ENCODE measurements around the gene MRPL52. TPM values are rescaled to one million over a fixed set of nuclear protein-coding genes. Genes with fewer than 3 reads are reported as not detected.
"Not testable (repeated sequence)": the region's sequence is repeated elsewhere in the genome, so short reads cannot be mapped to it uniquely, and the experiment has no call there.

Gene MRPL52
- total and polyA plus RNA-seq, 12 donors = 58.3 to 390 (median 111) TPM

GRCh38 chr14:22854963-22855724 lies 25.5 kb downstream of the MRPL52 start:
- Histone ChIP-seq H3K4me1 (replicated peaks in 1 of 2) (peaks cover 5 to 26% of the 10 kb centered on the region in 2 donors), H3K27me3 (no peaks in the 10 kb centered on the region), H3K9me3 (replicated peaks in 1 of 3) (no peaks in the 10 kb centered on the region), H3K36me3 (replicated peaks in 1 of 2) (no peaks in the 10 kb centered on the region), H3K4me3 (no peak overlapping the region), H3K27ac (no peak overlapping the region)
- WGBS, 4 donors = 89 to 90% (median 89%) methylated on average over 6 to 8 of the region's 8 CpGs
- no peak for DNase-seq
- TF ChIP-seq CTCF (IDR thresholded peaks at IDR 0.05) (no peak), POLR2A (IDR thresholded peaks at IDR 0.05) (no peak)
- intact Hi-C loops (cut with DNase I) = loop anchor here in 1 of 2 donors (5.0 to 10.0 kb wide), 3 partner anchors 33 to 303 kb away; no protein-coding TSS in a partner anchor

- 90 to 93% (median 93%) methylated on average over 5 of the region's 5 CpGs for WGBS, 4 donors
- intact Hi-C loops (cut with DNase I) = loop anchor here in 1 of 2 donors (5.0 to 10.0 kb wide), 2 partner anchors 34 to 82 kb away; no protein-coding TSS in a partner anchor
- H3K4me3 ChIP-seq = no peak overlapping the region
- no peak for DNase-seq
- no peaks in the 10 kb centered on the region for H3K27me3 ChIP-seq
- no peak overlapping the region for H3K27ac ChIP-seq
- H3K9me3 ChIP-seq (replicated peaks in 1 of 3) = no peaks in the 10 kb centered on the region
- no peaks in the 10 kb centered on the region for H3K36me3 ChIP-seq (replicated peaks in 1 of 2)
- peaks cover under 1 to 16% of the 10 kb centered on the region in 2 donors for H3K4me1 ChIP-seq (replicated peaks in 1 of 2)
- TF ChIP-seq POLR2A (IDR thresholded peaks at IDR 0.05) (no peak), CTCF (IDR thresholded peaks at IDR 0.05) (no peak)
Measured at GRCh38 chr14:22856428-22856827, 26.7 kb downstream of the MRPL52 start.

GRCh38 chr14:22860377-22860776 lies 30.7 kb downstream of the MRPL52 start:
- H3K36me3 ChIP-seq (replicated peaks in 1 of 2); H3K27ac ChIP-seq; H3K9me3 ChIP-seq (replicated peaks in 1 of 3); intact Hi-C loops (cut with DNase I); H3K27me3 ChIP-seq; H3K4me3 ChIP-seq; H3K4me1 ChIP-seq (replicated peaks in 1 of 2); DNase-seq: not testable (repeated sequence)
- WGBS, 4 donors = 60 to 83% (median 79%) methylated on average over 3 of the region's 3 CpGs

- no peak for DNase-seq
- no peak for TF ChIP-seq POLR2A (IDR thresholded peaks at IDR 0.05)
- no peak for TF ChIP-seq CTCF (IDR thresholded peaks at IDR 0.05)
- H3K36me3 ChIP-seq (replicated peaks in 1 of 2) = no peaks in the 10 kb centered on the region
- no peak overlapping the region for H3K27ac ChIP-seq
- no peaks in the 10 kb centered on the region for H3K9me3 ChIP-seq (replicated peaks in 1 of 3)
- H3K27me3 ChIP-seq = no peaks in the 10 kb centered on the region
- no peak overlapping the region for H3K4me3 ChIP-seq
- H3K4me1 ChIP-seq (replicated peaks in 1 of 2) = no peaks in the 10 kb centered on the region
- intact Hi-C loops (cut with DNase I) = no loop called here
Measured at GRCh38 chr14:22861651-22862050, 32.0 kb downstream of the MRPL52 start.

GRCh38 chr14:22864979-22865378 lies 35.3 kb downstream of the MRPL52 start:
- H3K9me3 ChIP-seq (replicated peaks in 1 of 3) = no peaks in the 10 kb centered on the region
- H3K27me3 ChIP-seq = no peaks in the 10 kb centered on the region
- TF ChIP-seq POLR2A (IDR thresholded peaks at IDR 0.05) (no peak), CTCF (IDR thresholded peaks at IDR 0.05) (no peak)
- 80 to 90% (median 88%) methylated on average over 4 of the region's 4 CpGs for WGBS, 4 donors
- H3K4me3 ChIP-seq = no peak overlapping the region
- intact Hi-C loops (cut with DNase I) = no loop called here
- H3K36me3 ChIP-seq (replicated peaks in 1 of 2) = no peaks in the 10 kb centered on the region
- H3K27ac ChIP-seq = no peak overlapping the region
- H3K4me1 ChIP-seq (replicated peaks in 1 of 2) = no peaks in the 10 kb centered on the region
- DNase-seq = no peak

Measured in adrenal gland (tissue), 12 donors.